Activated T-cell treated with anti-CD3 and anti-CD28 coated beads, Interleukin-2, amount 50 U/mL, for 4 hours (primary cell): Measurements from ENCODE around the gene HERPUD1. TPM values are rescaled to one million over a fixed set of nuclear protein-coding genes. Genes with fewer than 3 reads are reported as not detected.

Experiments
- ATAC-seq, 2 donors: fragments of 200-7000 bp; cut with Tn5 transposase; one replicate each; pipeline ENCODE4 v1.10.0; 2021
- DNase-seq: peaks from one replicate; pipeline ENCODE4 v3.0.0-alpha.2; 2020
- H3K27me3 Mint-ChIP-seq: one replicate; pipeline ENCODE4 v1.8.0; 2021; ENCODE audit warnings: low read depth, mixed read lengths
- H3K36me3 Mint-ChIP-seq: one replicate; pipeline ENCODE4 v1.8.0; 2022; ENCODE audit warnings: mixed read lengths; ENCODE audit not compliant: insufficient read depth
- H3K4me1 Mint-ChIP-seq: one replicate; pipeline ENCODE4 v1.8.0; 2021; ENCODE audit warnings: low read depth, mixed read lengths
- H3K4me3 Mint-ChIP-seq: one replicate; pipeline ENCODE4 v1.8.0; 2021; ENCODE audit warnings: mild to moderate bottlenecking, moderate library complexity, mixed read lengths
- H3K9me3 Mint-ChIP-seq: one replicate; pipeline ENCODE4 v1.8.0; 2021; ENCODE audit warnings: mixed read lengths
- total RNA-seq, 3 donors: library from RNA; stranded (reverse); gene quantifications; one replicate each; pipeline ENCODE4 v1.2.1, GENCODE V29; 2021

Gene HERPUD1
- total RNA-seq, 3 donors from 2014 or later = 161 to 228 (median 170) TPM

GRCh38 chr16:56936491-56936890, 4.5 kb downstream of the HERPUD1 start:
- no peaks in the 10 kb centered on the region for H3K9me3 Mint-ChIP-seq
- H3K4me3 Mint-ChIP-seq = peak overlapping the region; percentile 95
- ATAC-seq = no peak
- peaks cover 61% of the 10 kb centered on the region for H3K36me3 Mint-ChIP-seq
- H3K27me3 Mint-ChIP-seq = no peaks in the 10 kb centered on the region
- DNase-seq = no peak
- peaks cover 62% of the 10 kb centered on the region for H3K4me1 Mint-ChIP-seq

- H3K36me3 Mint-ChIP-seq = peaks cover 65% of the 10 kb centered on the region
- ATAC-seq (no peak), DNase-seq (no peak)
- H3K4me1 Mint-ChIP-seq = peaks cover 62% of the 10 kb centered on the region
- no peaks in the 10 kb centered on the region for H3K9me3 Mint-ChIP-seq
- no peaks in the 10 kb centered on the region for H3K27me3 Mint-ChIP-seq
- peak overlapping the region; percentile 31 for H3K4me3 Mint-ChIP-seq
Observed at GRCh38 chr16:56936950-56937349, 5.0 kb downstream of the HERPUD1 start.

GRCh38 chr16:56938664-56939513, 6.9 kb downstream of the HERPUD1 start:
- DNase-seq (no peak), ATAC-seq (peak; percentile 89 to 91)
- Mint-ChIP-seq H3K27me3 (no peaks in the 10 kb centered on the region), H3K4me1 (peaks cover 71% of the 10 kb centered on the region), H3K9me3 (no peaks in the 10 kb centered on the region), H3K4me3 (peak overlapping the region; percentile 74), H3K36me3 (peaks cover 70% of the 10 kb centered on the region)

- Mint-ChIP-seq H3K36me3 (peaks cover 68% of the 10 kb centered on the region), H3K27me3 (no peaks in the 10 kb centered on the region), H3K9me3 (no peaks in the 10 kb centered on the region), H3K4me1 (peaks cover 72% of the 10 kb centered on the region), H3K4me3 (no peak overlapping the region)
- DNase-seq (no peak), ATAC-seq (no peak)
Observed at GRCh38 chr16:56939801-56940200, 7.9 kb downstream of the HERPUD1 start.

- DNase-seq (no peak), ATAC-seq (no peak)
- Mint-ChIP-seq H3K27me3 (no peaks in the 10 kb centered on the region), H3K4me3 (no peak overlapping the region), H3K36me3 (peaks cover 59% of the 10 kb centered on the region), H3K4me1 (peaks cover 63% of the 10 kb centered on the region), H3K9me3 (no peaks in the 10 kb centered on the region)
Observed at GRCh38 chr16:56941092-56941491, 9.2 kb downstream of the HERPUD1 start.

- ATAC-seq = no peak
- Mint-ChIP-seq H3K9me3 (no peaks in the 10 kb centered on the region), H3K27me3 (no peaks in the 10 kb centered on the region), H3K36me3 (peaks cover 56% of the 10 kb centered on the region), H3K4me1 (peaks cover 59% of the 10 kb centered on the region), H3K4me3 (no peak overlapping the region)
- no peak for DNase-seq
Observed at GRCh38 chr16:56941856-56942331, 10.0 kb downstream of the HERPUD1 start.

GRCh38 chr16:56943761-56944375, 11.9 kb downstream of the HERPUD1 start:
- H3K9me3 Mint-ChIP-seq = no peaks in the 10 kb centered on the region
- no peaks in the 10 kb centered on the region for H3K27me3 Mint-ChIP-seq
- ATAC-seq (no peak), DNase-seq (no peak)
- H3K4me1 Mint-ChIP-seq = peaks cover 40% of the 10 kb centered on the region
- H3K36me3 Mint-ChIP-seq = peaks cover 43% of the 10 kb centered on the region
- no peak overlapping the region for H3K4me3 Mint-ChIP-seq

- DNase-seq (no peak), ATAC-seq (peak; percentile 83 to 85)
- H3K4me1 Mint-ChIP-seq = peaks cover 29% of the 10 kb centered on the region
- no peak overlapping the region for H3K4me3 Mint-ChIP-seq
- H3K27me3 Mint-ChIP-seq = no peaks in the 10 kb centered on the region
- H3K9me3 Mint-ChIP-seq = no peaks in the 10 kb centered on the region
- H3K36me3 Mint-ChIP-seq = peaks cover 32% of the 10 kb centered on the region
Observed at GRCh38 chr16:56944954-56945839, 13.3 kb downstream of the HERPUD1 start.

- Mint-ChIP-seq H3K4me1 (peaks cover 33% of the 10 kb centered on the region), H3K36me3 (peaks cover 30% of the 10 kb centered on the region), H3K9me3 (no peaks in the 10 kb centered on the region), H3K27me3 (no peaks in the 10 kb centered on the region), H3K4me3 (no peak overlapping the region)
- ATAC-seq = no peak
- no peak for DNase-seq
Observed at GRCh38 chr16:56945847-56946527, 14.0 kb downstream of the HERPUD1 start.

- no peak for ATAC-seq
- H3K4me3 Mint-ChIP-seq = no peak overlapping the region
- H3K4me1 Mint-ChIP-seq = peaks cover 38% of the 10 kb centered on the region
- H3K9me3 Mint-ChIP-seq = no peaks in the 10 kb centered on the region
- H3K36me3 Mint-ChIP-seq = peaks cover 27% of the 10 kb centered on the region
- DNase-seq = no peak
- H3K27me3 Mint-ChIP-seq = no peaks in the 10 kb centered on the region
Observed at GRCh38 chr16:56946767-56947603, 15.0 kb downstream of the HERPUD1 start.

GRCh38 chr16:56947604-56947995, 15.7 kb downstream of the HERPUD1 start:
- peaks cover 24% of the 10 kb centered on the region for H3K36me3 Mint-ChIP-seq
- DNase-seq (no peak), ATAC-seq (no peak)
- H3K9me3 Mint-ChIP-seq = no peaks in the 10 kb centered on the region
- peaks cover 38% of the 10 kb centered on the region for H3K4me1 Mint-ChIP-seq
- no peaks in the 10 kb centered on the region for H3K27me3 Mint-ChIP-seq
- H3K4me3 Mint-ChIP-seq = no peak overlapping the region

GRCh38 chr16:56948234-56948633, 16.3 kb downstream of the HERPUD1 start:
- no peak for DNase-seq
- Mint-ChIP-seq H3K27me3 (no peaks in the 10 kb centered on the region), H3K36me3 (peaks cover 17% of the 10 kb centered on the region), H3K4me3 (no peak overlapping the region), H3K4me1 (peaks cover 35% of the 10 kb centered on the region), H3K9me3 (no peaks in the 10 kb centered on the region)
- ATAC-seq = no peak

- DNase-seq (no peak), ATAC-seq (no peak)
- Mint-ChIP-seq H3K9me3 (no peaks in the 10 kb centered on the region), H3K4me1 (peaks cover 18% of the 10 kb centered on the region), H3K36me3 (peaks cover 9% of the 10 kb centered on the region), H3K4me3 (no peak overlapping the region), H3K27me3 (no peaks in the 10 kb centered on the region)
Observed at GRCh38 chr16:56950051-56950450, 18.1 kb downstream of the HERPUD1 start.
